ENCODE results near the gene FAM120A.

The FAM120A gene

DNA sequence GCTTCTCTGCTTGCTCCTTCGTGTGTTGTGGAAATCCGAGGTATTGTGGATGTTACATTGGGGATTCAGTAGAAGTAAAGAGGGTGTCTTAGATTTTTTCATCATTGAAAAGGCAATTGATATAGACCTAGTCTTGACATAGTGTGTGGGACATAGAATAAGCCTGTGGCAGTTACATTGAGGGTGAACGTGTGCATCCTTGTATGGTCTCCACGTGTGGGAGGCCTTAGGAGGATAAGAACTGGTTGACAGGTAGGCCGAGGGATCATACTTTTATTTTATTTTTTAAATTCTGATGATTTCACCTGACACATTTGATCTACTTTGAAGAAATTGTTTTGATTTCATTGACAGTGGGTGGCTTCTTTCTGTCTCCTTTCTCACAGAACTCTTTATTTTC is 18.9 kb downstream of the FAM120A start:
- DNase-seq (ENCODE audit: low read depth), result no peak

DNA sequence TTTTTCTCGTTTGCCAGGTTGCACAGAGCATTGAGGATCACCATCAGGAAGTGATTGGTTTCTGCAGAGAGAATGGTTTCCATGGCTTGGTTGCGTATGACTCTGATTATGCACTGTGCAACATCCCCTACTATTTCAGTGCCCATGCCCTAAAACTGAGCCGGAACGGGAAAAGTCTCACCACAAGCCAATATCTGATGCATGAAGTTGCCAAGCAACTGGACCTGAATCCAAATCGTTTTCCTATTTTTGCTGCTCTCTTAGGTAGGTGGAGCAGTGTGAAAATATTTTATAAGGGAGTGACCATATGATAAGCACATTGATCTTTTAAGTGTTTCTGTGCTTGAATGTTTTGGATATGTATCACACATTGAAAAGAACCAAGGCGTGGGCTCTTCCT is 19.6 kb downstream of the FAM120A start:
- no peak for DNase-seq (ENCODE audit: low read depth)

DNA sequence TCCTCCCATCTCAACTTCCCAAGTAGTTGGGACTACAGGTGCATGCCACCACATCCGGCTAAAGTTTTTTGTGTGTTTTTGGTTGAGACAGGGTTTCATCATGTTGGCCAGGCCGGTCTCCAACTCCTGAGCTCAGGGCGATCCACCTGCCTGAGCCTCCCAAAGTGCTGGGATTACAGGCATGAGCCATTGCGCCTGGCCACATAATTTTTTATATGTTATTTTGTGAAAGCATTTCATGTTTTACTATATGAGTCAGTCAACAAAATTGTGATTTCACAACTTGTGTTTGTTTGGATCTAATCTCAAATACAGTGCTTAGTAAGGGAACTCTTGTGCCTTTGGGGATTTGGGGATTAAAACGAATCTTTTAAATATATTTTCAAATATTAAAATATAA is 21.9 kb downstream of the FAM120A start:
- no peak for DNase-seq (ENCODE audit: low read depth)

- no peak for DNase-seq (ENCODE audit: low read depth)
Observed at GRCh38 chr9:93475108-93475507, 23.6 kb downstream of the FAM120A start.

- no peak for DNase-seq (ENCODE audit: low read depth)
Observed at GRCh38 chr9:93475856-93476255, 24.4 kb downstream of the FAM120A start.

- no peak for DNase-seq (ENCODE audit: low read depth)
Observed at GRCh38 chr9:93476924-93477323, 25.4 kb downstream of the FAM120A start.

DNA sequence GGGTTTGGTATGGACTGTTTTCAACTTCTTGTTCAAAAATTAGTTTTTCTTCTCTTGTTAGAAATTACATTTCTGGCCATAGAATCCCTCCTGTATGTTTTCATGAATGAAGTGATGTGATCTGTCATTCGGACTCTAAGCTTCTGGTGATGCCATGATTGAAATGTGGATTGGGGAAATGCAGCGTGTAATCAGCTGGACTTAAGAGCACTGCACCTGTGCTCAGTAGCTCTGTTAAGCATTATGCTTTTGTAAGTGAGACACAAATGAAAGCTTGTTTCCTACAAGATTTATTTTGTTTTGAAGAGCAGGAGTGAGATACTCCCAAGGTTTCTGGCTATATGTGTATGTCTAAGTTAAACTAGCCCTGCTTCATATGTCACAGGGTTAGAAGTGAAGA is 25.9 kb downstream of the FAM120A start:
- no peak for DNase-seq (ENCODE audit: low read depth)

- DNase-seq (ENCODE audit: low read depth), result no peak
Observed at GRCh38 chr9:93479726-93480125, 28.2 kb downstream of the FAM120A start.

GRCh38 chr9:93480262-93480661 is 28.8 kb downstream of the FAM120A start:
- DNase-seq (ENCODE audit: low read depth), result no peak

- DNase-seq (ENCODE audit: low read depth), result no peak
Observed at GRCh38 chr9:93480728-93481324, 29.3 kb downstream of the FAM120A start.

DNA sequence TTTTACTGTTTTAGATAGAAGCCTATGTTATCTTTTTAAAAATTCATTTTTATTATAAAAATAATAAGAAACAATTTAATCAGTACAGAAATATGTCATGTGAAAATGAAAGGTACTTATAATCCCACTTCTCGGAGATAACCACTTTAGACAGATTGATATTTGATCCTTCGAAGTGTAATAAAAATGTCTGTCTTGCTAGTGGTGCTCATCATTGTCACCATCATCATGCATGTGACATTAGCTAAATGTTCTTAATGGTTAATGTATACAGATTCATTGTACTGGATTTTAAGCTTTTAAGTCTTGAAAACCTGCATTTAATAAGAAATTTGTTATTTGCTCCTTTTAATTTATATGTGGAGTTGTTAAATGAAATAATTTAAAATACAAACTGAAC is 32.0 kb downstream of the FAM120A start:
- no peak for DNase-seq (ENCODE audit: low read depth)

GRCh38 chr9:93486268-93486667 is 34.8 kb downstream of the FAM120A start:
- no peak for DNase-seq (ENCODE audit: low read depth)

DNA sequence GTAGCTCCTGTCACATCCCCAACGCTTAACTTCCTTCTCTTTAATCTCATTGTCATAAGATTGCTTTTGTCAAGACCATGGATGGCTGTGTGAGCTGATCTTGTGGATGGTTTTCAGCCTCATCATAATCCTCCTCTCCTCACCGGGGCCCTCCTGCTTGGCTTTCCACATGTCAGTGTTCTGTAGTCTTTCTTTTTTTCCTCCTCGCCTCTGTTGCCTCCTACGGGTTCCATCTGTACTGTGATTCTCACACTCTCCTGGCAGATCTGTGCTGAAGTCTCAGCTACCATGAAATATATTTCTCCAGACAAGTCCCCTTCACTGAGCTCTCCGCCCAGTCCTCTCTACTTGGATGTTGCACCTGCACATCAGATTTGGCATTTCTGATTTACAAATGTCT is 36.8 kb downstream of the FAM120A start:
- no peak for DNase-seq (ENCODE audit: low read depth)

DNA sequence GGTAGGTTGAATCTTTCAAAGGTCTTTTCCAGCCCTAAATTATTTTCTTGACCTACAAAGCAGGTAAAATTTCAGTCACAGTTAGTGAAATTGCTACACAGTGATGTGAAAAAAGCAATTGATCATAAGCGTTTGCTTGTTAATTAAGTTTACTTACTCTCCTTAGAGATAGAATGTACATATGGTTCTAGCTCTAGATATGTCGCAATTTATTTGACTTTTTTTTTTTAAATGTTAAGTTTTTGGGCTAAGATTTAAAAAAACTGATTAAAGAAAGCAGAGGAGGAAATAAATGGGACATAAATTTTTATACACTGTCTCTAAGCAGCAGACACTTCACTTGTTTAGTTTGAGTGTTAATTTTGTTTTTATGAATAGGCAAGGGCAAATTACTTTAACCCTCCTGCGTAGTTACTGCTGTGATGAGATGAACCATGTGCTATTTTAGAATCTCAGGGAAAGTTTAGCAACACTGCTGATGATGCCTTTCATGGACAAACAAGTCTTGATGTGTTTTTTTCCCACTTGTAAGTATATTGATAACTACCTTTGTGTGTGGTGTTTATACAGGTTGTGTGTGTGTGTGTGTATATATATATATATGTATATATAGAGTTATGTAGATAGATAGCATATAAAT is 40.2 kb downstream of the FAM120A start:
- no peak for DNase-seq (ENCODE audit: low read depth)

DNA sequence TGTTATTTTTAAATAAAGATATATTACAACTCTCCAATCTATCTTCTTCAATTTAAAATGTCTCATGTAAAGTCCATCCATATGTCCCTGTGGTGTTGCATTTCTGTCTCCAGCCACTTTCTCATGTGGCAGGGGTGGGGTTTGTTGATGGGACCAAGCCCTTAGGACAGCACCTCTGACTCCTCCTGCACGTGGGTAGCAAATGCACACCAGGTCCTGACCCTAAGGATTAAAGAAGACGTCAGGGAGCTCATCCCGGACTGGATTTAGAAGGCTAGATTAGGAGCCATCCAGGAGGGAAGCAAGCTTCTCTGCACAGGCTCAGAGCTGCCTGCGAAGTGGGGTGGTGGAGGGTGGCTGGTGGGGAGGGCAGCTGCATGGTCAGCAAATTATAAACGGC is 40.8 kb downstream of the FAM120A start:
- DNase-seq (ENCODE audit: low read depth), result no peak

GRCh38 chr9:93493949-93494348 is 42.5 kb downstream of the FAM120A start:
- DNase-seq (ENCODE audit: low read depth), result no peak

GRCh38 chr9:93496285-93496684 is 44.8 kb downstream of the FAM120A start:
- DNase-seq (ENCODE audit: low read depth), result no peak

GRCh38 chr9:93500571-93501298 is 49.2 kb downstream of the FAM120A start:
- DNase-seq (ENCODE audit: low read depth), result no peak

DNA sequence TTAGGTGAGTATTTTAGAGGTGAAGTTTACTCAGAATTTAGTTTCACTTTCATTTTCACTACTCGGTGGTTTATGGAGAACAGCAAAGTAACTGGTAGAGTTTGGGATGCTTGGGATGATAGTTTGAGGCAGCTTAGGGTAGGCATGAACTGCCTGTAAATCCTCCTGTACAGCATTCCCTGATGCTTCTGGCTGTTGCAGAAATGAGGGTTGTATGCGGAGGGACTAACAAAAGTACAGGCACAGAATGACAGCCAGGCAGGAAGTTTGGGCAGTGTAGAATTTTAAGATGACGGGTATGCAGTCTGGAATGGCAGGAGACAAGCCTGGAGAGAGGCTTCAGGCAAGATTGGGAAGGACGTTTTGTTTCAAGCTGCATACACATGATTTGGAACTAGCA is 49.9 kb downstream of the FAM120A start:
- DNase-seq (ENCODE audit: low read depth), result no peak

GRCh38 chr9:93503381-93503780 is 51.9 kb downstream of the FAM120A start:
- no peak for DNase-seq (ENCODE audit: low read depth)

DNA sequence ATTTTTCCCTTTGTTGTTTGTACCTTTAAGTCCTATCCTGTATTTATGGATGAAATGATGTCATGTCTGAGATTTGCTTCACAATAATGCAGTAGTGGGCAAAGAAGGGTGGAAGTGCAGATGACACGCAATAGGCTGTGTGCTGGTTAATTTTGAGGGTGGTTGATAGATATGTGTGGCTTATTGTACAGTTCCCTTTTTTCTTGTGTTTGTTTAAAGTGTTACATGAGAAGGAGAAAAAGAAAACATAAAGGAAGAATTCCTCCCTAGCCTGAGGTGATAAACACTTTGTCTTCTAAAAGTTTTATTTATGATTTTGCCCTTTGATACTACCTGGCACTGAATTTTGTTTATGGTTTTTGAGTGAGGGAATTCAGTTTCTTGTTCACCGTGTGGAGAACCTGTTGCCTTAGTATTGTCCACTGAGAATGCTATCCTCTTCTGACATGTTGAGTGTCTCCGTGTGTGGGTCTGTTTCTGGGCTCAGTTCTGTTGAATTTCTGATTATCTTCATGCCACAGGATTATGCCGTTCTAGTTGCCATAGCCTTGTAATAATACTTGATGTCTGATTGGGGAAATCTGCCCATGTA is 54.2 kb downstream of the FAM120A start:
- no peak for DNase-seq (ENCODE audit: low read depth)

DNA sequence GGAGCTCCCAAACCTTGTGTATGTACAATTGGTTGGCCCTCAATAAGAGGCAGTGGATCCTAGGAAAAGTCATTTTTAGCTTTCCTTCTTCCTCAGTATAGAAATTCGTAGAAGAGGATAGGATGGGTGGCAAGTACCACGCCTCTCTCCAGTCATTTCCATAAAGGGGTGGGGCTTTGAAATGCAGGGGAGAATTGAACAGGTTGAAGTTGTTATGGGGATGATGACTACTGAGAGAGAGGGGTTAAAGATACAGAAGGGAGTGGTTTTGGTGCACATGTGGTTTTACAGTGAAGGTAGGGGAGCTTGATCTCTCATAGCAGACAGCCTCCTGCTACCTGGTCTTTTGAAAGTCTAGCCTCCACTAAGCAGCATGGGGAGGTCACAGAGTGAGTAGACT is 56.3 kb downstream of the FAM120A start:
- no peak for DNase-seq (ENCODE audit: low read depth)

DNA sequence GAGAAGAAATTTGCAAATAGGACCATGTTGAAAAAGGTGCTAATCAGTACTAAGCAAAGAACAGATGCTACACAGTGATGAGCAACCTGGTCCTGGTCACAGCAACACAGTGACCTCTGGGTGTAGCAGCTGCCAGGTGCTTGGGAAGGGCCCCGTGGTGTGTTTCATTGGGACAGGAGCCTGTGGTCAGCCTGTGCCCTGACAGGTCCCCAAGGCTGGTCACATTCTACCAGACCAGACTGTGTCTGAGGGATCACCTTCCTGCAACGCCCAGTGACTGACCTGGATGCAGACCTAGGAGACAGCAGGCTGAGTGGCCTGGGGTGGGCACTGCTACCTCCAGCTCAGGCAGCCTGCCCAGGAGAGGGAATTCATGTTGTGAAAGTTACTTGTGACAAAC is 56.7 kb downstream of the FAM120A start:
- DNase-seq (ENCODE audit: low read depth), result no peak

Data from activated gamma-delta T cell treated with anti-CD3 and anti-CD28 coated beads, Interleukin-2, amount 50 U/mL, for 16 hours (primary cell).